HepG2 (cell line): Measurements from ENCODE around the gene SRPRA. TPM values are rescaled to one million over a fixed set of nuclear protein-coding genes. Genes with fewer than 3 reads are reported as not detected.

Source experiments
- CHCHD3 ChIP-seq: sonication (generic); formaldehyde crosslinking; IDR thresholded peaks from 2 replicates; pipeline ENCODE4 v1.8.0; 2022; ENCODE audit warnings: mild to moderate bottlenecking, missing genetic modification reagents, moderate library complexity
- E2F2 ChIP-seq: sonication (generic); formaldehyde crosslinking; IDR thresholded peaks from 2 replicates; pipeline ENCODE4 v1.4.0; 2020; ENCODE audit warnings: missing genetic modification reagents, borderline replicate concordance
- HDAC2 ChIP-seq: sonication (generic); formaldehyde crosslinking; IDR thresholded peaks from 2 replicates; pipeline ENCODE4 v1.4.0; 2020; ENCODE audit warnings: missing genetic modification reagents
- HNRNPUL1 ChIP-seq: fragments of 200-400 bp; formaldehyde crosslinking; IDR thresholded peaks from 2 replicates; pipeline ENCODE4 v1.6.1; 2017; ENCODE audit warnings: low read depth, mild to moderate bottlenecking, low read length, moderate library complexity
- KDM5B ChIP-seq: sonication (generic); formaldehyde crosslinking; IDR thresholded peaks from 2 replicates; pipeline ENCODE4 v1.4.0; 2020; ENCODE audit warnings: missing genetic modification reagents, mild to moderate bottlenecking, borderline replicate concordance
- MAFK ChIP-seq, 2 experiments: IDR thresholded peaks in 1 of 2; conservative IDR thresholded peaks in 1 of 2; 2 replicates each; pipeline ENCODE4 v1.6.1; 2011; ENCODE audit warnings: improper control_type of control experiment in 2 of 2, low read length in 2 of 2
- NBN ChIP-seq: fragments of 450-650 bp; conservative IDR thresholded peaks from 2 replicates; pipeline ENCODE4 v1.6.1; 2017
- NRL ChIP-seq: sonication (generic); formaldehyde crosslinking; IDR thresholded peaks from 2 replicates; pipeline ENCODE4 v1.5.0; 2020; ENCODE audit warnings: missing genetic modification reagents, mild to moderate bottlenecking, moderate library complexity, borderline replicate concordance
- PHF21A ChIP-seq: sonication (generic); formaldehyde crosslinking; IDR thresholded peaks from 2 replicates; pipeline ENCODE4 v1.5.0; 2020; ENCODE audit warnings: mild to moderate bottlenecking, missing genetic modification reagents
- SP2 ChIP-seq: sonication (generic); formaldehyde crosslinking; IDR thresholded peaks from 2 replicates; pipeline ENCODE4 v1.5.1; 2020; ENCODE audit warnings: mild to moderate bottlenecking, missing genetic modification reagents
- WIZ ChIP-seq: sonication (generic); formaldehyde crosslinking; IDR thresholded peaks from 2 replicates; pipeline ENCODE4 v1.5.1; 2020; ENCODE audit warnings: mild to moderate bottlenecking, missing genetic modification reagents
- ZFY ChIP-seq: sonication (generic); formaldehyde crosslinking; IDR thresholded peaks from 2 replicates; pipeline ENCODE4 v1.4.0; 2020; ENCODE audit warnings: missing genetic modification reagents
- ZNF121 ChIP-seq: sonication (generic); formaldehyde crosslinking; IDR thresholded peaks from 2 replicates; pipeline ENCODE4 v1.5.0; 2020; ENCODE audit warnings: mild to moderate bottlenecking, missing genetic modification reagents
- ZNF207 ChIP-seq: fragments of 450-650 bp; IDR thresholded peaks from 2 replicates; pipeline ENCODE4 v1.6.1; 2016; ENCODE audit warnings: antibody characterized with exemption, borderline replicate concordance
- ZNF605 ChIP-seq: sonication (generic); formaldehyde crosslinking; IDR thresholded peaks from 2 replicates; pipeline ENCODE4 v1.8.0; 2022; ENCODE audit warnings: mild to moderate bottlenecking, missing genetic modification reagents
- ZNF672 ChIP-seq: sonication (generic); formaldehyde crosslinking; IDR thresholded peaks from 2 replicates; pipeline ENCODE4 v1.8.1; 2022; ENCODE audit warnings: missing genetic modification reagents
- ZNF724P ChIP-seq: sonication (generic); formaldehyde crosslinking; IDR thresholded peaks from 2 replicates; pipeline ENCODE4 v1.8.0; 2022; ENCODE audit warnings: missing genetic modification reagents, borderline replicate concordance
- ZNF746 ChIP-seq: sonication (generic); formaldehyde crosslinking; IDR thresholded peaks from 2 replicates; pipeline ENCODE4 v1.8.0; 2022; ENCODE audit warnings: mild to moderate bottlenecking, missing genetic modification reagents
- ZNF839 ChIP-seq: sonication (generic); formaldehyde crosslinking; IDR thresholded peaks from 2 replicates; pipeline ENCODE4 v1.4.0; 2020; ENCODE audit warnings: missing genetic modification reagents, mild to moderate bottlenecking, borderline replicate concordance
- polyA plus RNA-seq, 8 experiments: library from polyadenylated mRNA; depleted of rRNA in 3 of 8; stranded (reverse) in 7 of 8; unstranded in 1 of 8; fragments of >200 nt; fragmentation: Illumina TruSeq in 4 of 8; extraction: Trizol in 4 of 8; gene quantifications; 2 replicates each; pipeline versions ENCODE4 v1.2.1 to v1.2.3, GENCODE V29; 2011 to 2016; ENCODE audit warnings: low read depth in 4 of 8, missing spikeins in 1 of 8, mixed read lengths in 1 of 8; ENCODE audit not compliant: insufficient read depth in 1 of 8
- total RNA-seq, 5 experiments: library from RNA; depleted of rRNA; stranded (reverse); fragments of >200 nt; fragmentation: Illumina TruSeq; extraction: Trizol; gene quantifications; 2 replicates each; pipeline ENCODE4 v1.2.3, GENCODE V29; 2016; ENCODE audit warnings: low read depth in 1 of 5
- TF ChIP-seq, protein P1 (sequence below): sonication (generic); formaldehyde crosslinking; IDR thresholded peaks from 2 replicates; pipeline ENCODE4 v1.5.1; 2020; ENCODE audit warnings: missing genetic modification reagents, mild to moderate bottlenecking, borderline replicate concordance
- TF ChIP-seq, protein P2 (sequence below), 2 experiments: IDR thresholded peaks; 2 replicates each; pipeline ENCODE4 v1.6.1; 2011 to 2012; ENCODE audit warnings: low read length in 2 of 2, borderline replicate concordance in 1 of 2, low read depth in 1 of 2, mild to moderate bottlenecking in 1 of 2, moderate library complexity in 1 of 2
- TF ChIP-seq, protein P3 (sequence below): sonication (generic); formaldehyde crosslinking; IDR thresholded peaks from 2 replicates; pipeline ENCODE4 v1.8.1; 2023; ENCODE audit warnings: mild to moderate bottlenecking, missing genetic modification reagents, borderline replicate concordance

Gene SRPRA
- total and polyA plus RNA-seq, 2 of the 13 experiments (the other 11 are each of a cell fraction or from before 2014, with no cell fraction given), result 27.7 to 64.6 TPM

GRCh38 chr11:126303623-126304456 lies 35.1 kb upstream of the SRPRA start, which contains the start of gene DCPS (continued):
- TF ChIP-seq, protein P1, sequence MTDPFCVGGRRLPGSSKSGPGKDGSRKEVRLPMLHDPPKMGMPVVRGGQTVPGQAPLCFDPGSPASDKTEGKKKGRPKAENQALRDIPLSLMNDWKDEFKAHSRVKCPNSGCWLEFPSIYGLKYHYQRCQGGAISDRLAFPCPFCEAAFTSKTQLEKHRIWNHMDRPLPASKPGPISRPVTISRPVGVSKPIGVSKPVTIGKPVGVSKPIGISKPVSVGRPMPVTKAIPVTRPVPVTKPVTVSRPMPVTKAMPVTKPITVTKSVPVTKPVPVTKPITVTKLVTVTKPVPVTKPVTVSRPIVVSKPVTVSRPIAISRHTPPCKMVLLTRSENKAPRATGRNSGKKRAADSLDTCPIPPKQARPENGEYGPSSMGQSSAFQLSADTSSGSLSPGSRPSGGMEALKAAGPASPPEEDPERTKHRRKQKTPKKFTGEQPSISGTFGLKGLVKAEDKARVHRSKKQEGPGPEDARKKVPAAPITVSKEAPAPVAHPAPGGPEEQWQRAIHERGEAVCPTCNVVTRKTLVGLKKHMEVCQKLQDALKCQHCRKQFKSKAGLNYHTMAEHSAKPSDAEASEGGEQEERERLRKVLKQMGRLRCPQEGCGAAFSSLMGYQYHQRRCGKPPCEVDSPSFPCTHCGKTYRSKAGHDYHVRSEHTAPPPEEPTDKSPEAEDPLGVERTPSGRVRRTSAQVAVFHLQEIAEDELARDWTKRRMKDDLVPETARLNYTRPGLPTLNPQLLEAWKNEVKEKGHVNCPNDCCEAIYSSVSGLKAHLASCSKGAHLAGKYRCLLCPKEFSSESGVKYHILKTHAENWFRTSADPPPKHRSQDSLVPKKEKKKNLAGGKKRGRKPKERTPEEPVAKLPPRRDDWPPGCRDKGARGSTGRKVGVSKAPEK (CRISPR knock-in tag), result peak; percentile 41; the same call in 1 of the 2 replicates
- TF ChIP-seq ZNF207 (no peak), ZNF672 (CRISPR knock-in tag) (no peak), NRL (CRISPR knock-in tag) (peak; percentile 98), ZNF724P (CRISPR knock-in tag) (peak; percentile 82; the same call in 1 of the 2 replicates), ZNF605 (peak; percentile 99), ZNF746 (CRISPR knock-in tag) (no peak), SP2 (peak; percentile 56; the same call in 1 of the 2 replicates), PHF21A (CRISPR knock-in tag) (peak; percentile 84; the same call in 1 of the 2 replicates), HDAC2 (CRISPR knock-in tag) (peak; percentile 70), WIZ (CRISPR knock-in tag) (peak; percentile 79; the same call in 1 of the 2 replicates), MAFK (conservative IDR thresholded peaks at IDR 0.05 in 1 of 2, IDR thresholded peaks at IDR 0.05 in 1 of 2; ENCODE audit: low read length in 2 of 2) (no peak), ZNF121 (CRISPR knock-in tag) (no peak), ZFY (CRISPR knock-in tag) (peak; percentile 100), ZNF839 (CRISPR knock-in tag) (no peak), CHCHD3 (CRISPR knock-in tag) (no peak), KDM5B (CRISPR knock-in tag) (peak; percentile 98; the same call in 1 of the 2 replicates), E2F2 (peak; percentile 78), NBN (no peak), HNRNPUL1 (0 out of 2 replicates have a peak, but pooled peaks have one; percentile 23)
- TF ChIP-seq, protein P2, sequence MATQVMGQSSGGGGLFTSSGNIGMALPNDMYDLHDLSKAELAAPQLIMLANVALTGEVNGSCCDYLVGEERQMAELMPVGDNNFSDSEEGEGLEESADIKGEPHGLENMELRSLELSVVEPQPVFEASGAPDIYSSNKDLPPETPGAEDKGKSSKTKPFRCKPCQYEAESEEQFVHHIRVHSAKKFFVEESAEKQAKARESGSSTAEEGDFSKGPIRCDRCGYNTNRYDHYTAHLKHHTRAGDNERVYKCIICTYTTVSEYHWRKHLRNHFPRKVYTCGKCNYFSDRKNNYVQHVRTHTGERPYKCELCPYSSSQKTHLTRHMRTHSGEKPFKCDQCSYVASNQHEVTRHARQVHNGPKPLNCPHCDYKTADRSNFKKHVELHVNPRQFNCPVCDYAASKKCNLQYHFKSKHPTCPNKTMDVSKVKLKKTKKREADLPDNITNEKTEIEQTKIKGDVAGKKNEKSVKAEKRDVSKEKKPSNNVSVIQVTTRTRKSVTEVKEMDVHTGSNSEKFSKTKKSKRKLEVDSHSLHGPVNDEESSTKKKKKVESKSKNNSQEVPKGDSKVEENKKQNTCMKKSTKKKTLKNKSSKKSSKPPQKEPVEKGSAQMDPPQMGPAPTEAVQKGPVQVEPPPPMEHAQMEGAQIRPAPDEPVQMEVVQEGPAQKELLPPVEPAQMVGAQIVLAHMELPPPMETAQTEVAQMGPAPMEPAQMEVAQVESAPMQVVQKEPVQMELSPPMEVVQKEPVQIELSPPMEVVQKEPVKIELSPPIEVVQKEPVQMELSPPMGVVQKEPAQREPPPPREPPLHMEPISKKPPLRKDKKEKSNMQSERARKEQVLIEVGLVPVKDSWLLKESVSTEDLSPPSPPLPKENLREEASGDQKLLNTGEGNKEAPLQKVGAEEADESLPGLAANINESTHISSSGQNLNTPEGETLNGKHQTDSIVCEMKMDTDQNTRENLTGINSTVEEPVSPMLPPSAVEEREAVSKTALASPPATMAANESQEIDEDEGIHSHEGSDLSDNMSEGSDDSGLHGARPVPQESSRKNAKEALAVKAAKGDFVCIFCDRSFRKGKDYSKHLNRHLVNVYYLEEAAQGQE (IDR thresholded peaks at IDR 0.05; ENCODE audit: borderline replicate concordance in 1 of 2, low read depth in 1 of 2, low read length in 2 of 2), result peak in 1 of 2 experiments; percentile 46; a peak in 1 of 4 replicates
- TF ChIP-seq, protein P3, sequence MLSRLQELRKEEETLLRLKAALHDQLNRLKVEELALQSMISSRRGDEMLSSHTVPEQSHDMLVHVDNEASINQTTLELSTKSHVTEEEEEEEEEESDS (CRISPR knock-in tag), result no peak
